ACHN (cell line): ENCODE data around the gene TMEM123.
A peak's percentile ranks its signal among the peaks of the same experiment; 100 is the strongest.

Experiments used
- DNase-seq: peaks from one replicate; pipeline ENCODE4 v3.0.0-alpha.2; 2015
- in situ Hi-C: cut with HindIII; loops from 2 replicates; pipeline ENCODE4 v1.10.0; 2017; ENCODE audit warnings: low sequenced_read_pairs, low pct_ligation_motif_present, low pct_unique_long_range_greater_than_20kb

Gene TMEM123

DNA sequence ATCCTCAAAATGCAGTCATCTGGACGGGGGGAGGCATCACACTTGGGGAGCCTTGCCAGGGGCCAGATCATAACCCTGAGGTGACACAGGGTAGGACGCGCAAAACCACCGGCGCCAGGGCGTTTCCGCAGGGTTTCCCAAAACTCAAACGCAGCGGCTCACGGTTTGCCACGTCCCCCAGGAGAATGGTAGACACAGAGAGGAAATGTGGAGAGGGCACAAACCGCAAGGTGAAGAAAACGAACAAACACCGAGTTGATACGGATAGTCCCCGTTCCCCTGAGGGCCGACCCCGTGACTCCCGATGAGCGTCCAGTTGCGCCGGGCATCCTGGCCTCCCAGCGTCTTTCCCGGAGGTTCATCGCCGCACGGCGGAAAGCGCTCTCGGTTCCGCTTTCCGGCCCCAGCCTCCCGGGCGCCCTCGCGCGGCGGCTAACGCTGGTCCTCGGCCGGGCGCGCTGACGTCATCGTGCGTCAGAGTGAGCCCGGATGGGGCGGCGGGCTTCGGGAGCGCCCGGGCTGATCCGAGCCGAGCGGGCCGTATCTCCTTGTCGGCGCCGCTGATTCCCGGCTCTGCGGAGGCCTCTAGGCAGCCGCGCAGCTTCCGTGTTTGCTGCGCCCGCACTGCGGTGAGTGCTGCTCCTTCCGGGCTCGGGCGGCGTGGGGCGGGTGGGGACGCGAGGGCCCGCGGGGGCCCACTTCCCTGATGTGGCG lies 105.7 kb downstream of the TMEM123 start, which contains the start of gene BIRC2:
BIRC2 (plus strand) TSS at position 467 of the 714 bp plus-strand sequence. CDS start 2,641 bp downstream, outside the sequence.
- in situ Hi-C loops = no loop called here
- peak; percentile 90 for DNase-seq

DNA sequence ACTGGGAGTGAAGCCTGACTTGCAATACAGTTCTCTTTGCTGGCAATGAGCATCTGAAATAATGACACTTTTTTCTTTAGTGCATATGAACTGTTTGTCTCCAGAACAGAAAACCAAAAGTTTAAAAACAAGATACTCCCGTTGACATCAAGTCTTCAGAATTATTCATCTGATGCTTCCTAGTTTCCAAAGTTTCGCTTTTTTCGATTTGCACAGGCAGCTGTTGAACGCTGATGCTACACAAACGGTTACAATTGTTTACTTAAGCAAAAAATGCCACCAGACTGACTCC lies 106.2 kb downstream of the TMEM123 start:
- in situ Hi-C loops = no loop called here
- no peak for DNase-seq
